Embryonic facial prominence (tissue), 1 donor: ENCODE data around the gene STXBP4.

Source experiments
- DNase-seq: peaks from one replicate; pipeline ENCODE4 v3.0.0-alpha.2; 2016; ENCODE audit errors: extremely low spot score

The STXBP4 gene, protein sequence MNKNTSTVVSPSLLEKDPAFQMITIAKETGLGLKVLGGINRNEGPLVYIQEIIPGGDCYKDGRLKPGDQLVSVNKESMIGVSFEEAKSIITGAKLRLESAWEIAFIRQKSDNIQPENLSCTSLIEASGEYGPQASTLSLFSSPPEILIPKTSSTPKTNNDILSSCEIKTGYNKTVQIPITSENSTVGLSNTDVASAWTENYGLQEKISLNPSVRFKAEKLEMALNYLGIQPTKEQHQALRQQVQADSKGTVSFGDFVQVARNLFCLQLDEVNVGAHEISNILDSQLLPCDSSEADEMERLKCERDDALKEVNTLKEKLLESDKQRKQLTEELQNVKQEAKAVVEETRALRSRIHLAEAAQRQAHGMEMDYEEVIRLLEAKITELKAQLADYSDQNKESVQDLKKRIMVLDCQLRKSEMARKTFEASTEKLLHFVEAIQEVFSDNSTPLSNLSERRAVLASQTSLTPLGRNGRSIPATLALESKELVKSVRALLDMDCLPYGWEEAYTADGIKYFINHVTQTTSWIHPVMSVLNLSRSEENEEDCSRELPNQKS

DNA sequence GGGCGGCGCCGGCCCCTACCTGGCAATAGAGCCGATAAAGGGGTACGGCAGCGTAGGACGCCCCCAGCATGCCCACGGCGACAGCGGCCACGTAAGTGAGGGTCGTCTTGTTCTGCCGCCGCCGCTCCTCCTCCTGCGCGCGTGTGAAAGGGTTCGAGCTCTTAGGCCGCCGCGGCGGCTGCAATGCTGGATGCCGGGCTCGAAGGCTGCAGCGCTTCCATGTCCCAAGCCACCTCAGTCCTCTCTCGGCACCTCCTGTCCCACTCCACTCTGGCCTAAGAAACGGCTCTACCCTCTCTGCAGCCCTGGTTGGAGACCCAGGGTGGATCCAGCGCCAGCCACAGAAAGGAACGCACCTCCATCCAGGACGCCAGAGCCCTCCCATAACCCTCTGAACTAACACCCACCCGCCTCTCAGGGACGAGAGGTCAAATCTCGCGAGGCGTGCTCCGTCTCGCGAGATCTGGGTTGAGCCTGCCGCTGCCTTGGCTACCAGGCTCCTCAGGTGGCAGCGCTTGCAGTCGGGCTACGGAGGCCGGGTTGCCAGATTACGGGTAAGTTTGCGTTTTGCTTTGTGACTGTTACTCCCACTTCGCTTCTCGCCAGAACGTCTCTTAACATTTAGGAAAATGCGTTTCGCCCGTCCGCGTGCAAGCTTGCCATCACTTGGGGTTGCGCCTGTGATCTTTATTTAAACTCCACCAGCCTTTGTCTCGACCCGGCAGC is at the start of gene STXBP4, which contains the start of gene COX11:
TSS of gene STXBP4 (plus strand) at position 504 of the 726 bp plus-strand sequence. CDS start 17,455 bp downstream, outside the sequence.
TSS of gene COX11 (minus strand) at position 393 of the 726 bp plus-strand sequence. CDS start at position 385, 8 bp downstream.
- peak; percentile 94 for DNase-seq

DNA sequence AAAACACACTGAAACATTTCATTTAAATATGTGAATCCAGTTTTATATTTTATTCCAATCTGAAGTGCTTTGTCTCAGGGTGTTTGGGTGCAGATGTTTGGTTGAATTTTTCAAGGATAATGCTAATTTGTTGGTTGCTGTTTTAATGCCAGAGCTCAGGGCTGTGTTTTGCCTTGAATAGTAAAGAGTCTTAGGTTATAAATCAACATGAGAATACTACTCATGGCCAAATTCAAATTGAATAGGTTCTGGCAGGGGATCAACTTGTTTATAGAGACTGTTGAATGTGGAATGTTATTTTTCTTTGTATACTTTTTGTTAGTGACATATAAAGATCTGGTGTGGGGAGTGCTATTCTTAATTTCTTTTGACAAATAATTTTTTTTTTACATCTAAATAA is 49.1 kb upstream of the STXBP4 start:
- DNase-seq = no peak

DNA sequence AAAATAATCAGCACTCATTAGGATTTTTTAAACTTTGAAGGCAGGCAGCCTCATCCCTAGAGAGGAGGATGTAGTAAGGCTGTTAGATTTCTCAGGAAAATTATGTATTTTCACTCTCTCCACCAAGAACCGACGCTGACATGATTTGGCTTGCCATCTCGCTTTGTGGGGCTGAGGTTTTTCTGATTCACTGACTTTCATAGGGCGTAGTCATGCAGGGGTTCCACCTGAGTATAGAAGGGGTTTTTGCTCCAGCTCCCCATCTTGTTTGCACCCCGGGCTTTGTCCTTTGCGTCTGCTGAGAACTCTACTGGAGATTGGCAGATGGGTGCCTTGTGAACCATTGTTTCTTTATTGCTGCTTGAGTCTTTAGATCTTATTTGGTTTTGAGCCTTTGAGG is 47.7 kb upstream of the STXBP4 start:
- no peak for DNase-seq

DNA sequence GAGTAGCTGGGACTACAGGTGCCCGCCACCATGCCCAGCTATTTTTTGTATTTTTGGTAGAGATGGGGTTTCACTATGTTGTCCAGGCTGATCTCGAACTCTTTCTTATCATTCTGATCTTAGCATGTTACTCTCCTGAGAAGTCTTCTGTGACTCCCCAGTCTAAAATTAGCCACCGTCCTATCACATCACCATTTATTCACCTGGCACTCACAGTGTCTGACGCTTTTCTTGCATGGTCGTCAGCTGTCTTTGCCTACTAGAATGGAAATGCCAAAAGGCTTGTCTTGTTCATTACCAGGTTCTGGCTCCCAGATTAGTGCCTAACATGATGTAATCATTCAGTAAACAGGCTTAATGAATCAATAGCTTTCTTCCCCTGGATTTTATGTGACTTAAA is 44.2 kb upstream of the STXBP4 start:
- no peak for DNase-seq

DNA sequence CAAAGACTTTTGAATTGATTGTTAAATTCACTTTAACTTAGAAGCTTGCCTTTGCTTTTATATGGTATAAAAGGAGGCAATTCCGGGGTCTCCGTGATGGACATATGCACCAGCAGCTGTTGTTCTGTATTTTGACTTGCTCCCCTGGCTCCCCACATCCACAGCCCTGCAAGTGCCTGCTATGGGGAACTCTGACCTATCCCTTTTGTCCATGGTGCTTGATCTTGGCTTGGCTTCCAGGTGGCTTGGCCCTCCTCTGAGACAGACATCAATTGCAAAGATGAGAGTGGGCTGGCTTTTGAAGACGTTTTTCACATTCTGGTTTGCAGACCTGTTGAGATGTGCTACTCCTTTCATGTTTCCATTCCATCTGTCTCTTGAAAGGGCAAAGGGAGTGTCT is 41.0 kb upstream of the STXBP4 start:
- DNase-seq = no peak

DNA sequence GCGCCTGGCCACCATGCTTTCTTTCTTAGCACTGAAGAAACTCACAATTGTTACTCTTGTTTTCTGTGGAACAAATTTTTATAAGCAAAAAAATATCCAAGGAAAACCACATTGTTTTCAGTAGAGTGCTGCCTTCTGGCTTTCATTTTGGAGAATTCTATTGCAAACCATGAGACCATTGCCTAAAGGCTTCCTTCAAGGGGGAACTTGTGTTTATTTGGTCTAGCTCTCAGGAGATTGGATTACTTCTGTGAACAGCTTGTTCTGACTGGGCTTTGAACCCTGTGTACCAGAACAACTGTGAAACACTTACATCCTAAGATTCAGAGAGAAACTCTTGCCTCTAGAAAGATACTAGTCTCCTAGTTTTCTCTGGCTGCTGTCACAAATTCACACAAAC is 35.9 kb upstream of the STXBP4 start:
- DNase-seq = no peak

DNA sequence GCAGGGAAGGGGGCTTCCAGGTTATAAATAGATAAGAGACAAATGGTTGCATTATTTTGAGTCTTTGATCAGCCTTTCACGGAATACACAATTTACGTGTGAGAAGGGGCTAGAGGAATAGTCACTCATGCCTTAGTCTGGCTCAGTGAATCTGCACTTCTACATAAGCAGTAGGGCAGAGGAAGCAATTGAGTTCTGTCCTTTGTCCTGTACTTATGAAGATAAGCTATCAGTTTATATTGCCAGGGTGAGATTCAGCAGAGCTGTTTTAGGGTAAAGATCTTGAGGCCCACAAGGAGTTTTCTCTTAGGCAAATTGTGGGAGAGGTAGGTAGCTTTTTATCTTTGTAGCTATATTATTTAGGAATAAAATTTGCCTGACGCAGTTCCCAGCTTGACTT is 34.6 kb upstream of the STXBP4 start:
- no peak for DNase-seq

DNA sequence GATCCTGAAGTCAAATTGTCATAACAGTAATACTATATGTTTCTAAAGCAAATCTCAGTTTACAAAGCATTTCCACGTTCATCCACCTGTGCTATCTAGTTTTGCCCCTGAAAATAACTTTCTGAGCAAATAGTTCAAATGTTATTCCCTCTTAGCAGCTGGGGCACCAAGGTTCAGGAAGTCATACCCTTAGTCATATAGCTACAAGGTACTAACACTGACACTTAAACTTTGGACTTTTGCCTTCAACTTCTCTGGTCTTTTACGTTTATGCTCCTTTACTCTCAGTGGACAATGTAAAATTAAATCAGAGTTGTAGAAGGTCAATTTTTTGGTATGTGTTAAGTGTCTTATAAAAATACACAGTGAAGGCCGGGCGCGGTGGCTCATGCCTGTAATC is 33.1 kb upstream of the STXBP4 start:
- DNase-seq = no peak

DNA sequence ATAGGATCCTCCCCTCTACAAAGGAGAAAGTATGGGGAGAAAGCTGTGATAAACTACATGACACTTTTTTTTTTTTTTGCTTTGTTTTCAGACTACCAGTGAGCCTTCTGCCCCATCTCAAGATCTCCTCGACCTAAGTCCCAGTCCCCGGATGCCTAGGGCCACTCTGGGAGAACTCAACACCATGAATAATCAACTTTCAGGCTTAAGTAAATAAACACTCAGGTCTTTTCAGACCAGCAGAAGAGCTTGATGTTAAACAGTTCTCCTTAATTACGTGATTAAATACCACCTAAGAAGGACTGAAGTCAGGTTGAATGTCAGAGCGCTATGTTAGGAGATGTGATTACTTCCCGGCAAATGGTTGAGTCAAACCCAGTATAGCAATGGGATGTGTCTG is 31.5 kb upstream of the STXBP4 start:
- DNase-seq = no peak

DNA sequence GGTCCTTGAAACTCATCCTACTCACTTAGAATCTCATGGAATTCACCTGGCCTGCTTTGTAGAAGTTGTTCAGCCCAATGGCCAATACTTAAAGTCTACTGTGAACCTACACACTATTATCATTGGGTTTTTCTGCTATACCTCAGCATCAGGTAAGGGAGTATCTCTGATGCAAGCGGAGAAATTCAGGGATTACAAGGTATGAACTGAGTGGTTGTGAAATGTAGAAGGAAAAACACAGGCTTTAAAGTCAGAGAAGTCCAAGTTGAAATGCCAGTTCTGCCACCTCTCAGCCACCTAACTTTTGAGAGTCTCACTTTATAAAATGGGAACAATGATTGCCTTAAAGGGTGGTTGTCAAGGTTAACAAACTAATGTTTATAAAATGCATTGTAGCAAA is 31.1 kb upstream of the STXBP4 start:
- DNase-seq = no peak

DNA sequence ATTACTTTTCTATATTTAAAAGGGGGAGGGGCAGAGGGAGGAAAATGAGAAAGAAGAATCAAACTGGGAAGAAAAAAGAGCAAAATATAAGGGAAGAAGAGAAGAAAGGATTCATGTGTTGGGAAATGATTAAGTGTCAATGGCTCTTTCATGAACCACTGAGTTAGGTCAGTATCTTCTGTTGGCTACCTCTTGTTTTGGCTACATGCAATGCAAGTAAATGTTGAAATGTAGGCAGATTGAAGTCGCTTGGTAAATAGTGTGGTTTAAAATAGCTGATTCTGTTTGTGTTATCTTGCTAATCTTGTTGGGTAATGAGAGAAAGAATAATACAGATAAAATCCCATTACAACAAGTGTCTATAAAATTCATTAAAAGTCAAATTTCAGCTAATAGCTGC is 27.3 kb upstream of the STXBP4 start:
- DNase-seq = no peak

DNA sequence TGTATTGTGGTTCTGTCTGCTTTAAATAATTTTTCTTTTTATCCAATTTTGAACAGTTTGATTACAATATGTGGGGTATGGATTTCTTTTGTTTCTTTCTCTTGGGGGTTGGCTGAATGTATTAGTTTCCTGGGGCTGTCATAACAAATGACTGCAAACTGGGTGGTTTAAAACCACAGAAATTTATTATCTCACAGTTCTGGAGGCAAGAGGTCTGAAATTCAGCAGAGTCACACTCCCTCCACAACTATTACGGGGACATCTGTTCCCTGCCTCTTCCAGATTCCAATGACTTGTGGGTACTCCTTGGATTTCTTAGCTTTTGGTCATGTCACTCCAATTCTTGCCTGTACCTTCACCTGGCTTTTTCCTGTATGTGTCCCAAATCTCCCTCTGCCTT is 23.8 kb upstream of the STXBP4 start:
- DNase-seq = no peak

DNA sequence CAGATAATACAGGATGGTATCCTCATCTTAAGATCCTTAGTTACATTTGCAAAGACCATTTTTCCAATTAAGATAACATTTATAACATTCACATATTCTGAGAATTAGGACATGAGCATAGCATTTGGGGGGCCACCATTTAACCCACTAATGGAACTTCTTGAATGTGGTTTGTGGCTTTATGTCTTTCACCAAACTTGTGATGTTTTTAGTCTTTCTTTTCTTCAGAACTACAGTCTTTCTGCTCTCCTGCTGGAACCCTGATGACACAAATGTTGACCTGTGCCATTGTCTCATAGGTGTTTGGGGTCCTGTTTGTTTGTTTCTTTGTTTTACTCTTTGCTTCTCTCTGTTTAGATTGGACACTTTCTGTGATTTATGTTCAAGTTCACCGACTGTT is 23.3 kb upstream of the STXBP4 start:
- DNase-seq = no peak

DNA sequence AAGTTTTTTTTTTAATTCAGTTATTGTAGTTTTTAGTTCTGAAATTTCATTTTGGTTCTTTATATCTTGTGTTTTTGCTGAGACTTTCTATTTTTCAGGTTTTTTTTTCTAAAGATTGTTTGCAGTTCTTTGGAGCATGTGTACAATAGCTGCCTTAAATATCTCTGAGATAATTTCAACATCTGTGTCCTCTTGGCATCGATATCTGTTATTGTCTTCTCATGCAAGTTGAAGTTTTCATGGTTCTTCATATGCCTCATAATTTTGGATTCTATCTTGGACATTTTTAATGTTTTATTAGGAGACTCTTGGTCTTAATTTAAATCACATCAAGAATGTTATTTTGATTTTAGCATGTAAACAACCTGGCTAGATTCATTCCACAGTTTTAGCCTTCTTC is 22.9 kb upstream of the STXBP4 start:
- no peak for DNase-seq

DNA sequence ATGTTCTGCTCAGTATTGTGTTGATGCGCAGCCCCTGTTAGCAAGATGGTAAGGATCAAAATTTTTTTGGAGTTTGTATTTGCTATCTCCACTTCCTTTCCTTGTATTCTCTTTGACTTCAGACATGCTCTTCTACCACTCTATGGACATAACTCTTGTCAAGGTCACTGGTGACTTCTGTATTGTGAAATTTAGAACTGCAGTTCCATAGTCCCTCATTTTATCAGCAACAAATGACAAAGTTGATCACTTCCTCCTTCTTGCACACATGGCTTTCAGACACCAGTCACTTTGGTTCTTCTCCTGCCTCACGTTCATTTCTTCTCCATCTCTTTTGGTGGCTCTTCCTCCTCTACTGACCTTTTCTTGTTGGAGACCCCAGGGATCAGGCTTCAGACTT is 21.2 kb upstream of the STXBP4 start:
- DNase-seq = no peak

DNA sequence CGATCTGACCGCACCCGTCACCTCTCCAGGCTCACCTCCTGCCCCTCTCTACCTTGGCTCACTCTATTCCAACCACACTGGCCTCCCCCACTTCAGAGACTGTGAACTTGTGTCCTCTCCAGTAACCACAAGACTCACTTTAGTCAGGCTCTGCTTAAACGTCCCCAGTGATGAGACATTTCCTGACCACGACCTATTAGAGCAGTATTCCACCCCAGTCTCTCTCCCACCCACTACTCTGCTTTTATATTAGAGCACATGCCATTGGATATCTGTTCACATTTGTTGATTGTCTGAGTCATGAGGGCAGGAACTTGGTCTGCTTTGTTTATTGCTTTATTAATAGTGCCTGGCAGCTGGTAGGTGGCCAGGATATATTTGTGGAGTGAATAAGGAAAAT is 20.2 kb upstream of the STXBP4 start:
- DNase-seq = no peak

DNA sequence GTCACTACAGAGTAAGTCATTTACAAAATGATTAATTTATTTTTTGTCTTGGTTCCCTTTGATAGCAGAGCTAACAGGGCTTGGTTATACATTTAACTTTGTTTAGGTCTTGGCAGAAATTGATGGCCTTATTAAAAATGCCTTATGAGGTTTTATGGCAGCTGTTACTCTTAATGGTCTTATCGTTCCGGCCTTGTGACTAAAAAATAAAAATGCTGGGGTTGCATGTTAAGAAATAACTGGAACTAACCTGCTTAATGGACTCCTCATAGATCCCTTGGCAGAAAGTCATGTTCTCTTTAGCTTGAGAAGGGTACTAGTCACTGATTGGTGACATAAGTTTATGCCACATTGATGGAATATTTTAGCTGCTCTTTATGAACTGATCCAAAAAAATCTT is 18.4 kb upstream of the STXBP4 start:
- DNase-seq = no peak

DNA sequence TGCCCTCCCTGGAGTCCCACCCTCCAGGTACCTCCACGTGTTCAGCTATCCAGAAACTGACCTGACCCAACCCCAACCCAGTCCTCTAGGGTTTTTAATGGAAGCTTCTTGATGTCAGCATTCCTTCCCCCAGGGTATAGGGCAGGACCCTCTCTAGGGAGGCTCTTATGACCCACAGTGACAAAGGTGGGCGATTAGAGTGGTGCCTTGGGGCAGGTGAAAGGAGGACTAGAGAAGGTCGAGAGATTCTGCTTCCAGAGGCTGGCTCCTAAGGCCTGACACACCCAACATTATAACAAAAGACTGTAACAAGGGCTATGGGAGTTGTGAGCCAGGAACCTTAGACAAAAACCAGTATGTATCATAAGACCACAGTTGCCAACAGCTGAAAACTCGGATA is 17.3 kb upstream of the STXBP4 start:
- DNase-seq = no peak

DNA sequence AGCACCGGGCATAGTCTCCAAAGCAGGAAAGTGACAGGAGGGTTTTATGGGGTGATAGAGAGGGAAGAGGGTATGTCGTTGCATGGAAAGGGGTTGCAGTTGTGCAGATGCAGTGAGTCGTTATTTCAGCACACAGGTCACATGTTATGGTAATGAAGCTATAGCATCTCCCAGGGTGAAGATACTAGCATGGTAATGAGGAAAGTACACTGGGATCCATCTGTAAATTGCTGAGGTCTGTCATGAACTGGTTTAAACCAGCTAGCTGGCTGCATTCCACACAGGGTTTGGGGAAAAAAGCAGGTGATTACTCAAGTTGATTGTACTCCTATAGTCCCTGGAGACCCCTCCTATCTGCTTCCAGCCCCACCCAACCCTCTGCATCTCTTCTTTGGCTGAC is 11.8 kb upstream of the STXBP4 start:
- no peak for DNase-seq

DNA sequence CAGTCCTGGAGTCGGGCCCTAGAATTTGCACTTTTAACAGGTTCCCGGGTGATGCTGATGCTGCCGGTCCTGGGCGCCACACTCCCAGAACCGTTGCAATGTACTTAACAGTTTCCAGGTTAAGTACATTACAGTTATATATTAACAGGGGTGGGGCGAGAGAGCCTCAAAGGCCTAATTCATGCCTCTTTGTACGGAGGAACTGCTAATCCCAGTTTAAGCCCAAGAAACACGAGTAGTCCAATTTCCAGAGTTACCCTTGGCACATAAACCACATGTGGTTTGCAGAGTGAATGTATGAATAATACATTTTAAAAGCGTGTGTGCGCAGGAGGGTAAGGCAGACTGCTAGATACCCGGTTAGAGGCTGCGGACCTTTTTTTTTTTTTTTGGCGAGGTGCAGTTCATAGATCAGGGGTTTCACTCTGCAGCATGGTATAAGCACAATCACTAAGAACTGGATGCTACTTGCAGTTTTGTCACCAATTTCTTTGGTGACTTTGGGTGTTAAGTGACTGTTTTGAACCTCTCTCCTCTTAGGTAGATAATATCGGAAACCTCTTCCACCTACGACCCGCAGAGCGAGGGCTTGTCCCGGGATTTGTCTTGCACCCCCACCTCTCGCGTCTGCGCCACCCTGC is 824 bp upstream of the STXBP4 start:
- DNase-seq = no peak

DNA sequence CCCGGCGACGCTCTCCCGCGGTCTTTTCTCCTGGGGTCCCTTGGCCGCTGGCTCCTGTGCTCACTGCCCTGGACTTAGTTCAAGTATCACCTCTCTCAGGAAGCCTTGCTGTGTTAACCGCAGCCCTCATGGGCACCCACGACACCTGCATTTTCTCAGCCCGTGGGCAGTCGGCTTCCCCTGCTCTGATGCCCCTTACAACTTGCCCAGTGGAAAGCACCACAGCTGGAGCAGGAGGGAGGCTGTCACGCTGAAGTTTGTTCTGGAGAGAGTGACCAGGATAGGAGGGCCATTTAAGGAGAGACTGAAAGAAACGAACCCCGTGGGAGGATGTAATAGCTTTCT is 395 bp downstream of the STXBP4 start:
- DNase-seq = no peak
